GM18873 (cell line): ENCODE results near the gene TAS2R14.

Experiments
- ATAC-seq: cut with Tn5 transposase; IDR thresholded peaks from one replicate; pipeline ENCODE4 v1.9.1; 2021; ENCODE audit warnings: mild to moderate bottlenecking, moderate library complexity, moderate number of reproducible peaks; ENCODE audit not compliant: unreplicated experiment, low FRiP score

TAS2R14 gene, protein sequence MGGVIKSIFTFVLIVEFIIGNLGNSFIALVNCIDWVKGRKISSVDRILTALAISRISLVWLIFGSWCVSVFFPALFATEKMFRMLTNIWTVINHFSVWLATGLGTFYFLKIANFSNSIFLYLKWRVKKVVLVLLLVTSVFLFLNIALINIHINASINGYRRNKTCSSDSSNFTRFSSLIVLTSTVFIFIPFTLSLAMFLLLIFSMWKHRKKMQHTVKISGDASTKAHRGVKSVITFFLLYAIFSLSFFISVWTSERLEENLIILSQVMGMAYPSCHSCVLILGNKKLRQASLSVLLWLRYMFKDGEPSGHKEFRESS

GRCh38 chr12:10939163-10939562 is at the start of gene TAS2R14:
TSS of gene TAS2R14 (minus strand) at chr12:10939263. CDS start at chr12:10939207, 56 bp downstream.
- no peak for ATAC-seq

DNA sequence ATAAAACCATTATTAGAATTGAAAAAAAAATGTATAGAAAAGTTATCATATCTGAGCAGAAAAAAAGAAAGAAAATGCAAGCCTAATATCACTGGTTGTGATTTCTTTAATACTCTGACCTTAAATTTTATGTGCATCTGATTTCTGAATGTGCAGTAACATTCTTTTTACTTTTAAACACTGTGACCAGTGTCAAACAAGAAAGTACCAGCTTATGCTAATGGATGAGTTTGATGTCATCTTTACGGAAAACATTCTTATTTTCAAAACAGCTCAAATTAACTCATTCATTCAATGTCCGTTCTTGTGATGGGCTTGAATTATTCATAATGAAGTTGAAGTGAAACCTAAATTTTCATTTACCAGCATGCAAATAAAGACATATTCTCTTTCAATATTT is 47.7 kb upstream of the TAS2R14 start, which contains the start of gene TAS2R50:
TAS2R50 (minus strand) TSS at position 101 of the 400 bp plus-strand sequence; CDS start at position 49, 52 bp downstream.
- ATAC-seq: no peak

DNA sequence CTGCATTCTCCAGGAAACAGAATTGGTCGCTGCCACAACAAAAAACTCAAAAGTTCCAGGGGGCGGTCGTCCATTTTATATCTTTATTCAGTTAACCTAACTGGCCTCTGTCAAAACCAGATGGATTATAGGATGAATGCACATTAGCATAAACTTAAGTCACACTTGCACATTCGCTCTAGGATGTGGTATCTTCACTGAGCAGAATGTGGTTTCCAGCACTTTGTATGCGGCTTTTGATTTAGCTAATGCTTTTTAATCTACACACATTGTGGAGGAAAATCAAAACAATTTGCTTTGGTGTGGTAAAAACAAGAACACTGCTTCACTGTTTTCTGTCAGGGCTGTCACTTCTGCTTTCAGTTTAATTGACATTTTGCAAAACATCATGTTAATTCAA is 43.2 kb upstream of the TAS2R14 start:
- ATAC-seq: no peak

DNA sequence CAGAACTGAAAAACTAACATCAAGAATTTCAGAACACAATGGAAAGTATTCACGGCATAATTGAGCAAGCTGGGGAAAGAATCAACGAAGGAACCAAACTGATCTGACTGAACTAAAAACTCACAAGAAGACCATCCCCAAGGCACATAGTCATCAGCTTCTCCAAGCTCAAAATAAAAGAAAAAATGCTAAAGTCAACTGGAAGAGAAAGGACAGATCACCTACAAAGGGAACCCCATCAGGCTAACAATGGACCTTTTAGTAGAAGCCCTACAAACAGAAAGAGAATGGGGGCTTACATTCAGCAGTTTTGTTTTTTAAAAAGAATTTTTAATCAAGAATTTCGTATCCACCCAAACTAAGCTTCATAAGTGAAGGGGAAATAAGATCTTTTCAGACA is 35.9 kb upstream of the TAS2R14 start:
- ATAC-seq: no peak

DNA sequence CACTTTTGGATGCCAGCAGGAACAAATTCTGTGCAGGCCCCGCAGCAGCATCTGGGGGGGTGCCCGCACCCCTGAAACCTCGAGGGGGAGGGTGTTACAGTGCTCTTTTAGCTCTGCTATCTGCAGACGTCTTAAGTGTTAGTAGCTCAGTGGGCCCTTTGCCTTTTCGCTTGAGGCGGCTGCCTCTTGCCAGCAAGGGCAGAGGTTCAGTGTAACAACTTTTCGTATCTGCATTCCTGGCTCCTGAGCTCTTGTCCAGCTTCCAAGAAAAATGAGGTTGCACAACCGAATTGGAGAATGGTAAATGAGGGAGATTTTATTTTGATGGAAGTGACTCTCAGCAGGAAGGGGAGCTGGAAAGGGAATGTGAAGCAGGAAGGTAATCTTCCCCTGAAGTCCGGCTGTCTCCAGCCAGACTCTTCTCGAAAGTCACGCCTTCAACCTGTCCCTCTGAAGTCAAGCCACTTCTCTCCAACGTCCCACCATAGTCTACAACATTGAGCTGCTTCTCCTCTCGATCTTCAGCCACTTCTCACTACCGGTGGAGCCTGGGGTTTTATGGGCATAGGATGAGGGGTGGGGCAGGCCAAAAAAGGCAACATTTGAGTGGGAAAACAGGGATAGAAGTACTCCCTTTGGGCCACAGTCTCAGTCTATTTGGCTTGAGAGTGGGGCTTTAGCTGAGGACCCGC is 29.8 kb upstream of the TAS2R14 start:
- ATAC-seq: no peak

- no peak for ATAC-seq
Observed at GRCh38 chr12:10967409-10967808, 28.3 kb upstream of the TAS2R14 start.

DNA sequence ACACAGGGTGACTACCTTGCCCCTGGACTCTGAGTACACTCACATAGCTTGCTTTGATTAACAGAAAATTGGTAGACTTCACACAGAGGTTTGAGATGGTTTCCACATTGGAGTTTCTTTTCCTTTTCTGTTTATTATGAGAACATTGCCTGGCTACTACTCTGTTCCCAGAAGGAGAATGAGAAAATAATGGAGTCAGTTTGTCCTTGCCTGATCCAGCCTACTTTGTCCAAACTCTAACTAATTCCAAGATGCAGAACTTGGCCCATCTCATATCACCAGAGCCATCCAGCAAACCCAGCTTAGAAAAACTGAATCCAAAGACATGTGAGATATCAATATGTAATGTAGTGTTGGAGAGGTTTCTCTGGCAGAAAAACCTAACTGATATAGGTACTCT is 27.3 kb upstream of the TAS2R14 start:
- no peak for ATAC-seq

- no peak for ATAC-seq
Observed at GRCh38 chr12:10965476-10965875, 26.4 kb upstream of the TAS2R14 start.

GRCh38 chr12:10960211-10960610 is 21.1 kb upstream of the TAS2R14 start:
- no peak for ATAC-seq

GRCh38 chr12:10959804-10960203 is 20.7 kb upstream of the TAS2R14 start:
- no peak for ATAC-seq

- no peak for ATAC-seq
Observed at GRCh38 chr12:10957741-10958140, 18.7 kb upstream of the TAS2R14 start.

DNA sequence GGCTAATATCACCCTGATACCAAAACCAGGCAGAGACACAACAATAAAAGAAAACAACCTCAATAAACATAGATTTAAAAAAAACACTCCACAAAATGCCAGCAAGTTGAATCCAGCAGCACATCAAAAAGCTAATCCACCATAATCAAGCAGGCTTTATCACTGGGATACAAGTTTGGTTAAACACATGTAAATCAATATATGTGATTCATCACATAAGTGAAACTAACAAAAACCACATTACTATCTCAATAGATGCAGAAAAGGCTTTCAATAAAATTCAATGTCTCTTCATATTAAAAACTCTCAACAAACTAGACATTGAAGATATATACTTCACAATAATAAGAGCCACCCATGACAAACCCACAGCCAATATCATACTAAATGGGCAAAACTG is 17.0 kb upstream of the TAS2R14 start:
- ATAC-seq: no peak

GRCh38 chr12:10952645-10953044 is 13.6 kb upstream of the TAS2R14 start:
- no peak for ATAC-seq

DNA sequence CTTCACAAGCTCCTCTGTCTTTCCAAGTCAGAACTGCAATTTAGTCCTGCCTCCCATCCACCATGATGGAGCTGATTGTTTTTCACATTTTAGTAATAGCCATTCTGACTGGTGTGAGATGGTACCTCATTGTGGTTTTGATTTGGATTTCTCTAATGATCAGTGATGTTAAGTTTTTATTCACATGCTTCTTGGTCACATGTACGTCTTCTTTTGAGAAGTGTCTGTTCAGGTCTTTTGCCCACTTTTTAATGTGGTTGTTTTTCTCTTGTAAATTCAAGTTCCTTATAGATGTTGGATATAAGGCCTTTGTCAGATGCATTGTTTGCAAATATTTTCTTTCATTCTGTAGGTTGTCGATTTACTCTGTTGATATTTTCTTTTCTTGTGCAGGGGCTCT is 4.1 kb upstream of the TAS2R14 start:
- ATAC-seq: no peak

DNA sequence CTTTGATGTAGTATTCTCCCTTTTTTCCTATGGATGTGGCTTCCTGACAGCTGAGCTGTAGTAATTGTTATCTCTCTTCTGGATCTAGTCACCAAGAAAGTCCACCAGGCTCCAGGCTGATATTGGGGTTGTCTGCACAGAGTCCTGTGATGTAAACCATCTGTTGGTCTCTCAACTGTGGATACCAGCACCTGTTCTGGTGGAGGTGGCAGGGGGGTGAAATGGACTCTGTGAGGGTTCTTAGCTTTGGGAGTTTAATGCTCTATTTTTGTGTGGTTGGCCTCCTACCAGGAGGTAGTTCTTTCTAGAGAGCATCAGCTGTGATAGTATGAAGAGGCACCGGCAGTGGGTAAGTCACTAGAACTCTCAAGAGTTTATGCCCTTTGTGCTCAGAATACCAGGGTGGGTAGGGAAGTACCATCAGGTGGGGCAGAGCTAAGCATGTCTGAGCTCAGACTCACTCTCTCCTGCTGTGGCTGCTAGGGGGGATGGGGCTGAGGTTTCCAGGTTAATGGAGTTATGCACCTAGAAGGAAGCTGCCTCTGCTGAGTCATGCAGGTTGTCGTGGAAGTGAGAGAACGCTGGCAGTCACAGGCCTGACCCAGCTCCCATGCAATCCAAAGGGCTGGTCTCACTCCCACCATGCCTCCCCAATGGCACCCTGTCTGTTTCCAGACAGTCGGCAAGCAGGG is 3.0 kb upstream of the TAS2R14 start:
- ATAC-seq: no peak

- no peak for ATAC-seq
Observed at GRCh38 chr12:10941369-10941768, 2.3 kb upstream of the TAS2R14 start.

DNA sequence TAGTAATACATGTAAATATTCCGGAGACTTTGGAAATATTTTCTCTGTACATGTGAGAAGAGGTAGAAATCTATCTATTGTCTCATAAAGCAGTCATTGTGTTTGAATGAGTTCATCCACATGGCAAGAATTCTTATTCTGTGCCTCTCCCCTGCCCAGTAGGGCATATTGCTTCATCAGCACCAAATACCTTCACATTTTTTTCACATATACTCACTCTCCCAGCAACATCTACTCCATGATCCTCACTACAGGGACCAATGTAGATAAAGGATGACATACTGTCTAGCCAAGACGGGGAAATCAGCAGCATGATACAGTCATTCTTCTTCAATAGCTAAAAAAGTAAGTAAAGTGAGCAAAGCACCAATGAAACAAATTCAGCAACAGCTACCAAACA is 1.3 kb upstream of the TAS2R14 start:
- ATAC-seq: no peak

- no peak for ATAC-seq
Observed at GRCh38 chr12:10936506-10936905, 2.6 kb downstream of the TAS2R14 start.

GRCh38 chr12:10928746-10929286 is 10.2 kb downstream of the TAS2R14 start, which contains the start of gene PRH2:
TSS of gene PRH2 (plus strand) at chr12:10929236. CDS start at chr12:10929274, 38 bp downstream.
- ATAC-seq: no peak

DNA sequence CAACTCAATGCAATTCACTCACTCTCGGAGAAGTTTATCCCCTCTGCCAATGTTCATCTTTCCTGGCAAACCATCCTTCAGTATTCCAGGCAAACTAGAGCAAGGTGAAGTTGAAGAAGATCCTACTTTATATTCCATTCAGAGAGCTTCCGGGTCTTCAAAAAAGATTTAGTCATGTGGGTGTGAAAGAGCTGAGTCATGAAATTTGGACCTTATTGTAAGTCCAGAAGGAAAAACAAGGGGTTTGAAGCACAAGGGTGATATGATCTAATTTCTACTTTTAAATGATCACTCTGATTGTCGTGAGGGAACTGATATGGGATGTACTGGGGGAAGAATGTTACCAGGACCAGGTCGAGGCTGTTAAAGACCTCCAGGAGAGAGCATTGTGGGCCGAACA is 12.8 kb downstream of the TAS2R14 start:
- ATAC-seq: no peak

- ATAC-seq: no peak
Observed at GRCh38 chr12:10919809-10920208, 19.3 kb downstream of the TAS2R14 start.
